HT1080 (cell line): ENCODE measurements around the gene IL1R1. TPM values are rescaled to one million over a fixed set of nuclear protein-coding genes. Genes with fewer than 3 reads are reported as not detected.

Experiments
- DNase-seq: peaks from one replicate; pipeline ENCODE4 v3.0.0-alpha.2; 2015; ENCODE audit warnings: low read depth
- total RNA-seq: library from RNA; depleted of rRNA; stranded (reverse); fragments of >200 nt; shearing (Covaris generic); gene quantifications from 2 replicates; pipeline ENCODE4 v1.2.3, GENCODE V29; 2014

The IL1R1 gene
- total RNA-seq, 1 experiment from 2014 or later, result 0.43 TPM

DNA sequence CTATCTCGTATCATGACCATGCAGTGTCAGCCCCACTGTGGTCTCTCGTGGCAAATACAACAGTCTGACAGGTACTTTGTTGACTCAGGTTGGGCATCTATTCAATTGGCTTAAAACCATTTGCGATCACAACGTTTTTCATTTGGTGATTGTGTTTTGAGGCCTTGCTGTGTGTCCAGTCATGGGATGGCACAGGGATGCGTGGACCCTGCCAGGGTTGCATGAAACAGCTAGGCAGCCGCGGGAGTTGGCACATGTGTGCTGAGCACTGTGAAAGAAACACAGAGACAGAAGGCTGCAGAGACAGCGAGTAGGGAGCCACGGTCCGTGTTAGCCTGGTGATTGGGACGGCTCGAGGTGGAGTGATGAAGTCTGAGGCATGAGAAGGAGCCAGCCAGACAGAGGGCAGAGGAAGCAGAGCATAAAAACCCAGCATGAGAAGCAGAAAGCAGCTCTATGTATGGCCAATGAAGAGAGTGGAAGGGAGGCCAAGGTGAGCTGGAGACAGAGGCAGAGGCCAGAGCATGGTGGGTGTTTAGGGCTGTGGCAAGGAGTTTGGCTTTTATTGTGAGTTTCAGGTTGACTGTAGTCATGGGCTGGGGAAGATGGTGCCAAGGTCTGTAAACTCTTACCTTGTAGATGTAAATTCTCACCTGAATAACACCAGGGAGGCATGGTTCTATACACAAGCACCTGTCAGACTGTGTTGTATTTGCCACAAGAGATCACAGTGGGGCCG lies 31.8 kb upstream of the IL1R1 start:
- DNase-seq, result no peak

DNA sequence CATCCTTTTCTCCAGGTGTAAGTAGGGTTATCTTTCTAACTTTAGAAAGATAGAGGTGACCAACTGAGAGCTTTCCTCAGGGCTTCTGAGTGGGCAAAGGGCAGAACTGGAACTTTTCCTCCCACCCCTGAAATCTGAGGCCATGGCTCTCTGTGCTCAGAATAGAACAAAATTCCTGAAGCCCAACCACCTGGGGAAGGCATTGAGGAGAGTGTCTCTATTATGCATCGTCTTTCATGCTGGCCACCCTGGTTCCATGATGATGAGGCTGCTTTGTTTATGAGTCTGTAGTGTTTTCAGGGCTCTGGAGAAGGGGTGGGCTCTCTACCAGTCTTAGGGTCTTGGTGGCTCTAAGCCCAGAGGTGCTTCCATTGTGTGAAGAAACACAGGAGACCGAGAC lies 30.7 kb upstream of the IL1R1 start:
- no peak for DNase-seq

DNA sequence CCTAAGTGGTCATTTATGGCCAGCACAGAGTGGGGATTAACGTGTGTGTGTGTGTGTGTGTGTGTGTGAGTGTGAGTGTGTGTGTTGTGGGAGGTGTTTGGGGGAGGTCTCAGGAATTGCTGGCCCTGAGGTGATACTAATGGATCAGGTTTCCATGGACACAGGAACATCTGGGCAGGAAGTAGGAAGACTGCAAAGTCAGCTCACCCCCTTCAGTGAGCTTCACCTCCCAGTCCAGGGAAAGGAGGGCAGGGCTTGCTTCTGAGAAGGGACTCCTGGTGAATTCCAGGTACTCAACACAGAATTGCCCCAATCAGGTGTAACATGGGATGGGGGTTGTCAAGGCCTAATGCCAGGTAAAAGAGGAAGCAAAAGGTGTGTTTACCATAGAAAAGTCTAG lies 30.3 kb upstream of the IL1R1 start:
- no peak for DNase-seq

DNA sequence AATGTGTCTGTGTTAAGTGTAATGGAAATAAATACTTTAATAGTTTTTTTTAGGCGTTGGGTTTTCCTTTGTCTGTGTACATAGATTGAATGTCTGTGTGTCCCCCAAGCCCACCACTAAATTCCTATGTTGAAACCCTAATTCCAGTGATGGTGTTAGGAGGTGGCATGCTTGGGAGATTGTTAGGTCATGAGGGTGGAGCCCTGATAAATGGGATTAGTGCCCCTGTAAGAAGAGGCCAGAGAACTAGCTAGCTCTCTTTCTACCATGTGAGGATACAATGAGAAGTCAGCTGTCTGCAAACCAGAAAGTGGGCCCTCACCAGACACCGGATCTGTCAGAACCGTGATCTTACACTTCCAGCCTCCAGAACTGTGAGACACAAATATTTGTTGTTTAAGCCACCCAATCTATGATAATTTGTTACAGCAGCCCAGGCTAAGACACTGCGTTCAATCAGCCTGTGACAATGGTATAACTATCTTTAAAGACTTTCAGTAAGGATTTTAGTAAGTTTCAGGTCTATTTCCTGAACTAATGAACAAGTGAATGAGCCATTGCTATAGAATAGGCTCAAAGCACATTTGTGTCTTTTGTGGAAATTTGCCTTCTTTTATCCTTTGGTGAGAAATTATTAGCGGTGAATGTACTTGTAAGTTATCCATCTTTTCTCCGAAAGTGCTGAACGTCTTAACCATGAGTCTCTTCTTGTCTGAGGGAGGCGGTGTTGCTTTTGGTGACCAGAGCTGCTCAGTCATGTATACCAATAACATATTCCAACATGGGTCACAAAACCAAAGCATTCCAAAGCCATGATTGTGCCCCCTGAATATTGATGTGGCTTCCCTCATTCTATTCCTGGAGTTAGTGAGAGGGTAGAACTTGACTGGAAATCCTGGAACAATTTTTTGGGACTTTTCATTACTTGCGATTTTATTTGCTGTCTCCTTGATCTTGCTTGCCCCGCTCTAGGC lies 29.6 kb upstream of the IL1R1 start:
- peak; percentile 46 for DNase-seq

DNA sequence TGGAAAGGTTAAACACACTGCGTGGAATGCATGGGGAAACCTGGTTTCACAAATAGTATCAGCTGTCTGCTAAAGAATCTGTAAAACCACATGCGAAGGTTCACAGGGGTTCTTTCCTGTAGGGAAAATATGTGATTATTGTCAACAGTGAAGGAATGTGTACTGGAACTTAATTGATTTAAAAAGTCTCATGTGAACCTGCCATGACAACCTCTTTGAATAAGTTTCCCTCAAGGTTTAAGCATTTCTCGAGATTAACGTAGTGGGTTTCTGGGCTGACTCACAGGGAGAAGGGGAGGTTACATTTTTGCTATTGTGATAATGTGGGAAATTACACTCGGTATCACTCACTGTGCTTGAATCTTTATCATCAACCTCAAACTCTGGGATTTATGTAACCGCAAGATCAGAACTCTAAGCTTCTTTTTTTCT lies 28.2 kb upstream of the IL1R1 start:
- peak; percentile 85 for DNase-seq

DNA sequence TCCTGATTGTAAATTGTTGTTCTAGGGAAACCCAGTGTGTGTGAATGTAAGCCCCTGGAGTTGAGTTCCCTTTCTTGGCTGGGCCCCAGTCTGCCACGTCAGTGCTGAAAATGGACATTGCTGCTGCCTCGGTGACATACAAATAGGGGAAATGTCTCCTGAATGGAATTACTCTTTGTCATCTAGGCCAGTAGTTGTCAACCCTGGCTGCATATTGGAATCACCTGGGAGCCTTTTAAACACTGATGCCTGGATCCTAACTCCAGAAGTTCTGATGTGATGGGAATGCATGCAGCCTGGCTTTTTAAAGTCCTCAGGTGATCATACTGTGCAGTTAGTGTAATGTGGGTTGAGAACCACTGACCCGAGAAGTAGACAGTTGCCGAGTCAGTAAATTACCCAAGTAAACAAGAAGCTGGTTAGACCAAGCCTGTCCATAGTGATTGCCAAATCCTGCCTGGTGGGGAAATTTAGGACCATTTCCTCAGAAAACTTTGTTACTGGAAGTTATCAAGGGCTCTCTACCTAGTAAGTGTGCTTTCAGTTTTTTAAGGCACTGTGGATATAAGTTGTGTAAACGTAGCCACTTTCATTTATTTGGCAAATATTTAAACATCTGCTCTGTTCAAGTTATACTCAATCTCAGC lies 27.6 kb upstream of the IL1R1 start:
- DNase-seq, result peak; percentile 76

DNA sequence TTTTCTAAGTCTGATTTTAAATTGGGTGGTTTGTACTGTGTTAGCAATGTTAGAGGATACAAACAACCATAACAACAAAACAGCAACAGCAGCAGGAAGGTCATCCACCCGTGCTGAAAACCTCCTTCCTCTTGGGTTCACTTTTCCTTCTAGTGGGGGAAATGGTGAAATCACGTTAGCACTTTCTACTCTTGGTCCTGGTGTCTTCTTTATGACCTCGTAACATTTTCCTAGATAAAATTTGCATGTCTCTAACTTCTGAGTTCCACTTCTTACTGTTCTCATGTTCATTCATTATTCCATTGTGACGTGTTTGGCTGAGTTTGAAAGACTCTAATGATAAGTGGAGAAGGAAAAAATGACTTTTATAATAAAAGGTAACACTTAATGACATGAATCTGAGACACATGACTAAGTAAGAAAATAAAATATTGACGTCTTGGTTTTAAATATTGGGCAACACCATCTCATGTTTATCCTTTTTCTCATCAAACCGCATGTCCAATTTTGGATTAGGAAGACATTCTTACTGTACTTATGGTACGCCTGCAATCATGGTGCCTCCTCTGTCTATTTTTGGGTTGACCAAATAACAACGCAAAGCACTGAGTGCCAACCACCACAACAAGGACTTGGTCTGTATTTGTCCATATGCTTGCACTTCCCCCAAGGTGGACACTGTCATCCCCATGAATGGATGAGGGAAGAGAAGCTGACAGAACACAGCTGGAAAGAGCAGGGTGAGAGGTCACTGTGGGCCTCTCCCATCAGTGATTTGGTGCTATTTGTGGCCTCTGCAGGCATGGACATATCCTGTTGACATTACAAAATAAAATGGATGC lies 25.7 kb upstream of the IL1R1 start:
- DNase-seq, result no peak

DNA sequence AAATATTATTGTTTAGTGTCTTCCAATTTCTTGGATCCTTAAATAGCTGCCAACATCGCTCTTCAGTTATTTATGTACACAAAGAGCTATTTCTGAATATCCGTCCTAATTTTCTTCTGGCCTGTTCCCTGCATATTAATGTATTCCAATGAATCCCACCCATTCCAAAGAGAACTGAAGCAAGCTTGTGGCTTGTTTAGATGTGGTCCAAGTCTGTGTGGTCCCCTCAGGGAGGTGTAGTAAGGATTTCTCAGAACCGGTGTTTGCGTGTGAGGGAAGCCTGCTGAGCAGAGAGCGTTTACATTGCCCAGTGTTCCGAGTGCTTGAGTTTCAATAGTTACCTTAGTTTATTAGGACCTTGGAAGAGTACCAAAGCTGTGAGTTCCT lies 25.1 kb upstream of the IL1R1 start:
- no peak for DNase-seq

DNA sequence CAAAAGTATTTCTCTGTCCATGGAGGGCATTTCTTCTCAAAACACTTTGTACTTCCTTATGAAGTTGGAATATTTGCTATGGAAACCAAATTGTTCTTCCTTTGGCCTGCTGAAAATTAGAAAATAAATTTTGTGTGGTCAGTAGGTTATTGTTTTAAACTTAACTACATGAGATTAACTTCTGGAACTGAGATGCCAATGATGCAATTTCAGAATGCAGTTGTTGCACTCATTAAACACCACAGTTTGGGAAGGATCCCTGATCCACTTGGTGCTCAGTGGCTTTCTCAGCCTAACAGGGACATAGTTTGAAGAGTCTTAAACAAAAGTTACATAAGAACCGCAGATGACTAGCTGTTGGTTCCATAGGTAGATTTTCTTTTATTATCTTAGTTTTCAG lies 23.3 kb upstream of the IL1R1 start:
- DNase-seq, result no peak

DNA sequence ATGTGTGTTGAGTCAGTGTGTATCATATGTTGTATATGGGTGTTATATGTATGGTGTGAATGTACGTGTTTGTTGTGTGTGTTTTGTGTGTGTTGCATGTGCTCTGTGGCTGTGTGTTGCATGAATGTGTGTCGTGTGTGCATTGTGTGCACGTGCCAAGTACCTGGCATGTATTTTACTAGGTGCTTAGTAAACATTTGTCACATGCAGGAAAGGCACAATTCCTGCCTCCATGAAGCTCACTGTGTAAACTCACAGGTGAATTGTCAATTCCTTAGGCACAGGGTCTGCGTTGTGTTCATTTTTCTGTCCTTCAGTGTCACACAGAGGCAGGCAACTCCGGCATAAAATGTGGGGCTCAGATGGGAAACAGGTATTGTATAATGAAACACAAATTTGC lies 22.3 kb upstream of the IL1R1 start:
- DNase-seq, result no peak

DNA sequence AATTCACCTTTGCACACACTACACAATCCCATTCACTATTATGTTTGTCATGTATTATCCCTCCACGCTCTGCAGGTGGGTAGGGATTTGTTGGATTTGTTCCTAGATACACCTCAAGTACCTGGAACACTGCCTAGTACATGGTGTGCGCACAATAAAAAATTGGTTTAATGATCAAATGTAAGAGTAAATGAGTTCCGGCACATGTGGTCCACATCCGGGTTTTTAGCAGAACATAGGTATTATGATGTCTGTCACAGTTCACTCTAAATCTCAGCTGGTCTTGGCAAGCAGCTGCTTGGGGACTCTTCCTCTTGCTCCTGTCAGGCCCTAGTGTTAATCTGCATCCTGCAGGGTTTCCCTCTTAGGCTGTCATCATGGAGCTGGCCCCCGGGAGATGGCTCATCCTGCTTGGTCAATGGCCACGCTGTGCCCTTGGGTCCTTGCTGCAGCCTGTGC lies 21.8 kb upstream of the IL1R1 start:
- no peak for DNase-seq

DNA sequence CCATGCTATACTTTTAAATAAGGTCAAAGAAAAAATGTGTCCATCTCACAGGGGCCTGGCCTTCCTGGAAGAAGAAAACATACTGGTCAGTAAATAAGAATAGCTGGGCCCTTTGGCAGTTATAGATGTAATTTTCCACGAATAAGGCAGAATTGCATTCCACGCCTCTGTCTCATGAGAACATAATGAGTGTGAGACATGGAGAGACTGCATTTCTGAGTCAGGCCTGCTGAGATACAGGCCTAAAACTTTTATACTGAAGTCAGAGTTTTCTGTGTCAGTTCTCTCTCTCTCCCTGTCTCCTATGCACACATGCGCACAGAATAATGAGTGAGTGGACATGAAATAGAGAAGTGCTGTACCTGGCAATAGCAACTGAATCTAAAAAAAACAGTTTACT lies 20.4 kb upstream of the IL1R1 start:
- DNase-seq, result peak; percentile 21

DNA sequence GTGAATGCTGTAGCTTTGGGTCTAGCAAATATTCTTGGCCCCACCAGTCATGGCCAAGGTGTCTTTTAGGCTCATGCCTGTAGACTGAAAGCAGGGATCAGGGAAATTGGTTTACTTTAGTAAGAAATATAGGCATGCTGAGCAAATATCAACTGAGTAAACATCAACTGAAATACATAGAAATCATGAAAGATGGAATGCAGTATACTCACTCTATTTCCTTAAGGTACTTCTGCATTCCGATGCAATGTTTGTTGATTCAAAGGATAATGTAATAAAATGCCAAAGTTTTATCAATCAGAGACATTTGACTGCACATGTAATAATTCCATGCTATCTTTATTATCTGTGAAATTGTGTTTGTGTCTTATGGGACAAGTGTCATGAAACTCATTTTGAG lies 19.6 kb upstream of the IL1R1 start:
- DNase-seq, result no peak

DNA sequence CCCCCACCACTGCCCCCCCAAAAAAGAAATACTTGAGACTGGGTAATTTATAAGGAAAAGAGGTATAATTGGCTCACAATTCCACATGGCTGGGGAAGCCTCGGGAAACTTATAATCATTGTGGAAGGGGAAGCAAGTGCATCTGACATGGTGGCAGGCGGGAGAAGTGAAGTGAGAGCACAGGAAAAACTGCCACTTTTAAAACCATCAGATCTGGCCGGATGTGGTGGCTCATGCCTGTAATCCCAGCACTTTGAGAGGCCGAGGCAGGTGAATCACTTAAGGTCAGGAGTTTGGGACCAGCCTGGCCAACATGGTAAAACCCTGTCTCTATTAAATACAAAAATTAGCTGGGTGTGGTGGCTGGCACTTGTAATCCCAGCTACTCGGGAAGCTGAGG lies 18.1 kb upstream of the IL1R1 start:
- DNase-seq, result peak; percentile 48

DNA sequence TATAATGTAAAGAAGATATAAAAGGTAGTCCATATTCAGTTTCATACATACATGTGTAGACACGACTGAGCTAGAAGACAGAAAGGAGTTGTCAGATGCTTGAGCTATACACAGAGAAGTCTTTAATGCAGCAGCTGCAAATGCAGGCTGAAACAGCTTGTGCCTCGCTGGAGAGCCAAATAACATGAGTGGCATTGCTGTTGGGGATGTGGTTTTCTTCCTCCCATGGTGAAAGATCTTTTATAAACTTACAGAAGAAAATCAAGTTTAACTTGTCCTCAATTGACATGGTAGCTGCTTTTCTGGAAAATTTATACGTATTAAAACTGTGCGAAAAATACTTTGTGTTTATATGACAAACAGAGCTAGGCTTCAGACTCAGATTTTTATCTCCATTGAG lies 16.4 kb upstream of the IL1R1 start:
- no peak for DNase-seq

DNA sequence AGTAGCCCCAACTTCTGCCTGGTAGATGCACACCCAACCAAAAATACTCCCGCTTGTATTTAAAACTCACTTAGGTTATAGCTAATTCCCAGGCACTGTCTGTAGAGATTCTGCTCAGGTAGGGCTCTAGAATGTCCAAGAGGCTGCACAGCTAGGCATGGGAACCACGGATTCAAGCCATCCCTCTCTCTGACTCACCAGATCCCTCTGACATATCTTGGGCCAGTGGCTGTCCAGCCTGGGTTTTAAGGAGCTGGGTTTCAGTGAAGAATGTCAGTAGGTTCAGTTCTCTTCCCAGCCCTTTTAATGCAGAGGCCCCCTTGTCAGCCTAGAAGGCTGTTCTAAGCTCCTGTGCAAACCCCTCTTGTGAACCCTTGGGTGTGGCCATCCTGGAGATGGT lies 15.9 kb upstream of the IL1R1 start:
- DNase-seq, result peak; percentile 21

DNA sequence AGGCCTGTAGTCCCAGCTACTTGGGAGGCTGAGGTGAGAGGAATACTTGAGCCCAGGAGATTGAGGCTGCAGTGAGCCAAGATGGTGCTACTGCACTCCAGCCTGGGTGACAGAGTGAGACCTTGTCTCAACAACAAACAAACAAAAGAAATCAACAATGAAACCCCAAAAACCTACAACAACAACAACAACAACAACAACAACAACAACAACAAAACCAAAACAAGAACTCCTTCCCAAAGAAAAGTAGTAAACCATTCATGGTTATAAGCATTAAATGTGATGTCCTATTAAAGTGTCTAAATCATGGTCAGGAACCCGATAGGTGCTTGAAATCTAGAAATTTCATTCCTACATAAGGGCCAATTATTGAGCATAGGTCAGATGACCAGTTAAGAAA lies 13.5 kb upstream of the IL1R1 start:
- DNase-seq, result no peak

DNA sequence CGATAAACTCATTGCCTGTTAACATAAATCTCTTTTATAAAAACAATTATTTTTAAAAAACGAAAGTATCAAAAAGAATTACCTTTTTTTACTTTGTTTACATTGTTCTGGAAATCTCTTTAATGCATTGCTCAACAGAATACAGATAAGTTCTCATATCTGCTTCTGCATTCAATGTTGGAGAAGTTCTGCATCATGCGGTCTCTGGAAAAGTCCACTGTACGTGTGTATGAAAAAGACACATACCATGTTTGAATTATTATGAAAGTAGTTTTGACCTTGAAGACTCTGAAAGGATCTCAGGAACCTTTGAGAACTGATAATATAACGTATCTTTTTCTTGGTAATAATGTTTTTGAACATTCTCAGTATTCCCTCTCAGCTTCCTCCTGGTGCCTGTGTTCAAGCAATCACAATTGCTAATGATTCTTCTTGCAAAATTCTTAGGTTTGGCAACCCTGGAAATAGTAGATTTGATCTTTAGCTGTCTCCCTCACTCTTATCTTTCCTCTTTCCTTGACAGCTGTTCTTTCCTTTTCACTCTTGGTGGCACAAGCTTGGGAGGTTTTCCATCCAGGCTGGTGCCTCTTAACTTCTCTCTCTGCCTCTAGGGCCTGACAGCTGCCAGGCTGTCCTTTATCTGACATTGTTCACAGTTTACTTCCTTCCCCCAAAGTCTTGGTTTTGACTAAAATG lies 12.4 kb upstream of the IL1R1 start:
- DNase-seq, result no peak

DNA sequence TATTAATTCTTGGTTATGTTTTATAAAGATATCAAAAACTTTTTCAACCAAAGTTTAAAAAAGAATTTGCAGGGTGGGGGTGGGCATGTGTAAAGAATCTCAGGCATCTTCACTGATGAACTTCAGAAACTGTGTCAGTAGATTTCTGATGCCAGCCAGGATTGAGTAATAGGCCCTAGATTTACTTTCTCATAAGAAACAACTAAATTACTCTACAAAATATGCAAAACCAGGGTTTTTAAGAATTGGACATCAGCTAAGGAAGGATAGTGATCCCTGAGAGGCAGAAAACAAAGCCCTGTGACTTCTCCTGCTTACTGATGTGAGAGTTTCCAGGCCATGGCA lies 11.9 kb upstream of the IL1R1 start:
- DNase-seq, result no peak

DNA sequence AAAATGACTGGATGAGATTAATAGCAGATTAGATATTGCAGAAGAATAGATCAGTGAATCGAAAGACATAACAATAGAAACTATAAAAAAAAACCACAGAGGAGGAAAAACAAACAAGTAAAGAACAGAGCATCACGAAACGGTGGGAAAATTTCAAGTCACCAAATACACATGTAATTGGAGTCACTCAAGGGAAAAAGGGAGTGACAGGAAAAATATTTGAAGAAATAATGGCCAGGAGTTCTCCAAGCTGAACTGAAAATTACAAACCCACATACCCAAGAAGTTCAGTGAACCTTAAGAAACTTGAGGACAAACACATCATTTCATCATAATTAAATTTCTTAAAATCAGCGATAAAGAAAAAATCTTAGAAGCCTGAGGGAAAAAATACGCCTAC lies 11.0 kb upstream of the IL1R1 start:
- DNase-seq, result no peak

DNA sequence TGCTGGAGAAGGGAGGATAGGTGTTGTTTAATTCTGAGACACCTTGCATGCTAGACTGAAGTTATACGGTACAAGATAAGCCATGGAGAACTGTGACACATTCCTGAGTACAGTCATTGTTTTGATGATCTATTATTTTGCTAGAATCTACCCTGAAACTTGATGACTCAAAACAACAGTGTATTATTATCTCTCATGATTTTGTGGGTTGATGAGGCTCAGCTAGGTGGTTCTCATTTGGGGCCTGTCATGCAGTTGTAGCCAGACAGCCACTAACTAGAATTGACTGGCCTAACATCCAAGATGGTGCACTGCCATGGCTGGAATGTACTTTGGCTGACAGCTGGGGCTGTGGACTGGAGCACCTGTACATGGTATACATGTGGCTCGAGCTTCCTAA lies 5.4 kb upstream of the IL1R1 start:
- no peak for DNase-seq
